HepG2 (cell line): ENCODE data around the gene POTEG.
A peak's percentile ranks its signal among the peaks of the same experiment; 100 is the strongest.
"Not testable (repeated sequence)": the region's sequence is repeated elsewhere in the genome, so short reads cannot be mapped to it uniquely, and the experiment has no call there.

Experiments used
- GABPA ChIP-seq, 2 experiments: IDR thresholded peaks; 2 replicates each; pipeline ENCODE4 v1.6.1; 2011 to 2016; ENCODE audit warnings: low read depth in 2 of 2, low read length in 1 of 2, missing biosample characterization in 1 of 2, missing genetic modification characterization in 1 of 2
- MAFF ChIP-seq: IDR thresholded peaks from 2 replicates; pipeline ENCODE4 v1.6.1; 2011; ENCODE audit warnings: low read depth, low read length, improper control_type of control experiment
- REST ChIP-seq, 2 experiments: IDR thresholded peaks; 2 replicates each; pipeline ENCODE4 v1.6.1; 2011 to 2012; ENCODE audit warnings: low read length in 2 of 2, borderline replicate concordance in 1 of 2, low read depth in 1 of 2, mild to moderate bottlenecking in 1 of 2, moderate library complexity in 1 of 2
- ZNF510 ChIP-seq: sonication (generic); formaldehyde crosslinking; IDR thresholded peaks from 2 replicates; pipeline ENCODE4 v1.4.0; 2020; ENCODE audit warnings: low read depth, mild to moderate bottlenecking, missing genetic modification reagents
- ZNF746 ChIP-seq: sonication (generic); formaldehyde crosslinking; IDR thresholded peaks from 2 replicates; pipeline ENCODE4 v1.8.0; 2022; ENCODE audit warnings: mild to moderate bottlenecking, missing genetic modification reagents
- ZNF768 ChIP-seq: sonication (generic); formaldehyde crosslinking; IDR thresholded peaks from 2 replicates; pipeline ENCODE4 v1.4.0; 2020; ENCODE audit warnings: missing genetic modification reagents
- ZSCAN21 ChIP-seq: sonication (generic); formaldehyde crosslinking; IDR thresholded peaks from 2 replicates; pipeline ENCODE4 v1.8.0; 2022; ENCODE audit warnings: mild to moderate bottlenecking, missing genetic modification reagents, moderate library complexity, borderline replicate concordance
- TF ChIP-seq, protein P1 (sequence below): sonication (generic); formaldehyde crosslinking; IDR thresholded peaks from 2 replicates; pipeline ENCODE4 v1.5.0; 2020; ENCODE audit warnings: mild to moderate bottlenecking, missing genetic modification reagents, moderate library complexity

DNA sequence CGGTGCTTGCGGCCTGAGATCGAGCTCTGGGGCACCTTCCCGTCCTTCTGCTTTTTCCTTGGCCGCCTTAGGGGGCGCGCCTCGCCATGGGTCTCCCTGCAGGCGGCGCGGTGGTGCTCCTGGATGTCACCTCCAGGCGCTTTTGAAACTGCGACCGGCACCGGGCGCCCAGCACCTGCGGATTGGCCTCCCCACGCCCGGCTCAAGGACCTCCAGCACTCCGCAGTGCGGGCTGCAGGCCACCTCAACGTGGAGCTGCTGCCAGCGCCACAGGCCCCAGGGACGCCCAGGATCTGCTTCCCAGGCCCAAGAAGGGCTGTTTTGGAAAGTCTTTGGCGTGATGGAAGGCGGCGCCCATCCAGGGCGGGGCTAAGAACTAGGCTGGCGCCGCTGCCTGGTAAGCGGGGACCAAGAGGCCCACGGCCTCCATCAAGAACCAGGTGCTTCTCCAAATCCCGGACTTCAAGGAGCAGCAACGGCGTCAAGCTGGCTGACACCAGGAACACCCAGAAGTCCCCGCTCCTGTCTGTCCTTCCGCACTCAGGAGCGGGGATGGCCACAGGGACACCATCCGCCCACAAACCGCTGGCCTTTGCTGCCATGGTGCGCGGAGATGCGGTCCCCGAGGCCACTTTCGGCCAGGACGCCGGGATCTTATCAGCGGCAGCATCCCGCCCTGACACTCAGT is 61.2 kb downstream of the POTEG start:
- TF ChIP-seq, protein P1, sequence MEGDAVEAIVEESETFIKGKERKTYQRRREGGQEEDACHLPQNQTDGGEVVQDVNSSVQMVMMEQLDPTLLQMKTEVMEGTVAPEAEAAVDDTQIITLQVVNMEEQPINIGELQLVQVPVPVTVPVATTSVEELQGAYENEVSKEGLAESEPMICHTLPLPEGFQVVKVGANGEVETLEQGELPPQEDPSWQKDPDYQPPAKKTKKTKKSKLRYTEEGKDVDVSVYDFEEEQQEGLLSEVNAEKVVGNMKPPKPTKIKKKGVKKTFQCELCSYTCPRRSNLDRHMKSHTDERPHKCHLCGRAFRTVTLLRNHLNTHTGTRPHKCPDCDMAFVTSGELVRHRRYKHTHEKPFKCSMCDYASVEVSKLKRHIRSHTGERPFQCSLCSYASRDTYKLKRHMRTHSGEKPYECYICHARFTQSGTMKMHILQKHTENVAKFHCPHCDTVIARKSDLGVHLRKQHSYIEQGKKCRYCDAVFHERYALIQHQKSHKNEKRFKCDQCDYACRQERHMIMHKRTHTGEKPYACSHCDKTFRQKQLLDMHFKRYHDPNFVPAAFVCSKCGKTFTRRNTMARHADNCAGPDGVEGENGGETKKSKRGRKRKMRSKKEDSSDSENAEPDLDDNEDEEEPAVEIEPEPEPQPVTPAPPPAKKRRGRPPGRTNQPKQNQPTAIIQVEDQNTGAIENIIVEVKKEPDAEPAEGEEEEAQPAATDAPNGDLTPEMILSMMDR: peak; percentile 44
- not testable (repeated sequence) for TF ChIP-seq GABPA (IDR thresholded peaks at IDR 0.05; ENCODE audit: low read depth, low read length); GABPA (CRISPR knock-in tag; IDR thresholded peaks at IDR 0.05; ENCODE audit: low read depth); ZNF746 (CRISPR knock-in tag); ZNF510 (CRISPR knock-in tag); ZNF768; ZSCAN21 (CRISPR knock-in tag); REST (IDR thresholded peaks at IDR 0.05; ENCODE audit: borderline replicate concordance in 1 of 2, low read depth in 1 of 2, low read length in 2 of 2); MAFF
